Stomach smooth muscle (tissue), 2 donors: Measurements from ENCODE around the gene SPAG9.
"Not testable (repeated sequence)": the region's sequence is repeated elsewhere in the genome, so short reads cannot be mapped to it uniquely, and the experiment has no call there.

Experiments
- H3K27ac ChIP-seq: one replicate; pipeline ENCODE4 v1.7.0; 2013; ENCODE audit warnings: mild to moderate bottlenecking, low read length, inconsistent platforms
- H3K27me3 ChIP-seq, 2 donors: one replicate each; pipeline ENCODE4 v1.7.0; 2013; ENCODE audit warnings: low read length in 2 of 2; ENCODE audit not compliant: insufficient read depth in 2 of 2, control insufficient read depth in 1 of 2
- H3K36me3 ChIP-seq, 2 donors: one replicate each; pipeline ENCODE4 v1.7.0; 2013; ENCODE audit warnings: low read length in 2 of 2; ENCODE audit not compliant: control insufficient read depth in 2 of 2, insufficient read depth in 2 of 2
- H3K4me1 ChIP-seq: one replicate; pipeline ENCODE4 v1.7.0; 2013; ENCODE audit warnings: low read length; ENCODE audit not compliant: control insufficient read depth, insufficient read depth
- H3K4me3 ChIP-seq, 2 donors: one replicate each; pipeline ENCODE4 v1.7.0; 2013; ENCODE audit warnings: low read length in 2 of 2
- H3K9ac ChIP-seq, 2 donors: one replicate each; pipeline ENCODE4 v1.7.0; 2013; ENCODE audit warnings: low read length in 2 of 2, mild to moderate bottlenecking in 1 of 2
- H3K9me3 ChIP-seq, 2 donors: one replicate each; pipeline ENCODE4 v1.7.0; 2013; ENCODE audit warnings: low read length in 2 of 2; ENCODE audit not compliant: control insufficient read depth in 2 of 2
- donor health status: healthy.
- donor health status: Pancreatic carcinoma.

The SPAG9 gene

GRCh38 chr17:51112303-51113222 is 8.1 kb downstream of the SPAG9 start:
- not testable (repeated sequence) for H3K4me3 ChIP-seq, H3K27ac ChIP-seq, H3K27me3 ChIP-seq, H3K36me3 ChIP-seq, H3K9me3 ChIP-seq, H3K9ac ChIP-seq, H3K4me1 ChIP-seq

DNA sequence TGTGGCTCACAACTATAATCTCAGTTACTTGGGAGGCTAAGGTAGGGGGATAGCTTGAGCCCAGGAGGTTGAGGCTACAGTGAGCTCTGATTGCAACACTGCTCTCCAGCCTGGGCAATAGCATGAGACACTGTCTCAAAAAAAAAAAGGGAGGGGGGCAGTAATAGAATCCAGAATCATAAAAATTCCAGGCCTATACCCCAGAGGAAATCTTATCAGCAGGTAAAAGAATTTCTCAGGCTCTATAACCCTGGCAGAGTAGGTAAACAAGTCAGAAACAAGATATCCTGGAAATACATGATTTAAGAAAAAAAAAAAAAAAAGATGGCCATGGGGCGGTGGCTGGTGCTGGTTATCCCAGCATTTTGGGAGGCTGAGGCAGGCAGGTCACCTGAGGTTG is 12.9 kb downstream of the SPAG9 start:
- H3K27me3 ChIP-seq: no peaks in the 10 kb centered on the region
- no peak overlapping the region for H3K9ac ChIP-seq
- H3K9me3 ChIP-seq: no peaks in the 10 kb centered on the region
- no peak overlapping the region for H3K4me3 ChIP-seq
- peaks cover 5% of the 10 kb centered on the region for H3K4me1 ChIP-seq
- no peak overlapping the region for H3K27ac ChIP-seq
- H3K36me3 ChIP-seq: no peaks in the 10 kb centered on the region

DNA sequence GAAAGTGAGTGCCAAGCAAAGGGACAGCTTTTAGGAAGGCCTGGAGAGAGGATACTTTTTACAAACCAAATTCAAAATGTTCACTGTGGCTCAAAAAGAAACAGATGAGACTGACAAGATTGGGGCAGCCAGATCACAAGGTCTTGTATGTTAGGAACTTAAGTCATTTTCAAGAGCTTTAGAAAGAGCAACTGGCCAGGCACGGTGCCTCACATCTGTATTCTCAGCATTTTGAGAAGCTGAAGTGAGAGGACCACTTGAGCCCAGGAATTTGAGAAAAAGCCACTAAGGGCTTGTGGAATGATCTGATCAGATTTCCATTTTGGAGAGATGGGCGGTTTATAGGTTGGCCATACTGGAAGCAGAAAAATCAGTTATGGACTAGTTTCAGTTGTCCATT is 17.2 kb downstream of the SPAG9 start:
- Histone ChIP-seq H3K9me3 (no peaks in the 10 kb centered on the region), H3K36me3 (no peaks in the 10 kb centered on the region), H3K9ac (no peak overlapping the region), H3K4me1 (peaks cover 5% of the 10 kb centered on the region), H3K27ac (no peak overlapping the region), H3K4me3 (no peak overlapping the region), H3K27me3 (no peaks in the 10 kb centered on the region)

DNA sequence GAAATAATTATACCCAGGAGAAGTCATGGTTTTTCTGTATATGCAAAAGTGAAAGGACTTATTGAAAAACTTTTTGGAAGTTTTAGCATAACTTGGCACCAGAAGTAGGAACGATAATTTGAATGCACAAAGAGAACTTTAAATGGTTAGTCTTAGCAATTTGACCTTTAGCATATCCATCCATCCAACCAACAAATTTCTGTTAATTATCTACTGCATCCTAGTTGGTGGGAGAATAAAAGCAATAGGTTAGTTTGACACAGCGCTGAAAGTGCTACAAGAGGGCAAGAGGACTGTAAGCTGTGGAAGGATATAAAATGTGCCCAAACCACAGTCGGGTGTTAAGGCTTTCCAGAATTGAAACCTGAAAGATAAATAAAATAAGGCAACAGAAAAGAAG is 17.6 kb downstream of the SPAG9 start:
- Histone ChIP-seq H3K9ac (no peak overlapping the region), H3K36me3 (no peaks in the 10 kb centered on the region), H3K4me3 (no peak overlapping the region), H3K27me3 (no peaks in the 10 kb centered on the region), H3K9me3 (no peaks in the 10 kb centered on the region), H3K27ac (no peak overlapping the region), H3K4me1 (peaks cover 5% of the 10 kb centered on the region)

DNA sequence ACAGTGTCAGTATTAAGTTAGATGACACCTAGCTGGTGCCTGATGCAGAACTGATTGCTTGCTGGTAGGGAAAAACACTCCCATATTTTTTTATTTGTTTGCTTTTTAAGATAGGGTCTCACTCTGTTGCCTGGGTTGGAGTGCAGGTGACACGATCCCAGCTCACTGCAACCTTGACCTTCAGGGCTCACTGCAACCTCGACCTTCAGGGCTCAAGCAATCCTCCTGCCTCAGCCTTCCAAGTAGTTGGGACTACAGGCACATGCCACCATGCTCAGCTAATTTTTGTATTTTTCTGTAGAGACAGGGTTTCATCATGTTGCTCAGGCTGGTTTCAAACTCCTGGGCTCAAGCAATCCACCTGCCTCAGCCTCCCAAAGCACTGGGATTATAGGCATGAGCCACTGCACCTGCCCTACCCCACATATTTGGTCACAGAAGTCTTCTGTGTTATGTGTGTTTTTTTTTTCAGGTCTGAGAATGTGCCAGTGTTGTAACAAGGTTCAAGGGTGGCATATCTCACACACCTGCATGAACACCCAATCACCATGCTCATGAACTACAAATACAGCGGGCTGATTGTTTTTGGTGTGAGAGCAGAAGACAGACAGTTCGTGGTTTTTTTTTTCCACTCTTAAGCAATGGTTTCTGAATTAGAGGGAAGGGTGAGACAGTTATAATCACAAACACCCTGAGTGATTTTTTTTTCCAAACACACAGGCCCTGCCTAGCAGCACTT is 22.8 kb downstream of the SPAG9 start:
- Histone ChIP-seq H3K4me3 (no peak overlapping the region), H3K36me3 (no peaks in the 10 kb centered on the region), H3K9ac (no peak overlapping the region), H3K4me1 (peaks cover 5% of the 10 kb centered on the region), H3K27ac (no peak overlapping the region), H3K27me3 (no peaks in the 10 kb centered on the region), H3K9me3 (no peaks in the 10 kb centered on the region)

DNA sequence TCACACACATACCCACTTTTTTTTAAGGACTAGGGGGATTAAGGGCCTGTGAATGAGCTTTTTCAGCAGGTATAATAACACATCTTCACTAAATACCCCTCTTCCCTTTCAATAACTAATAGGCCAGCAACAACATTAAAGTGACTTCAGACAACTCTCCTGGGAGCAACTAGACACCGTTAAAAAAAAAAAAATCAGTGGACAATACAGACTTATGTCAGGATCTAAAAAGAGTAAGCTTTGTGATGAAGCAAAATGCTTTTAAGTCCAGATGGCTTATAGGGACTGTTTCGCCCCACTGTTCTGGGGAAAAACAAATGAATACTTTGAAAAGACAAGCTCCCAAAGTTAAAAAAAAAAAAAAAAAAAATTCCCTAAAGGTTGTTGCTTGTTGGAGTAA is 29.0 kb downstream of the SPAG9 start:
- no peak overlapping the region for H3K9ac ChIP-seq
- no peaks in the 10 kb centered on the region for H3K27me3 ChIP-seq
- peaks cover 0 to 4% of the 10 kb centered on the region in 2 donors for H3K36me3 ChIP-seq
- H3K9me3 ChIP-seq: no peaks in the 10 kb centered on the region
- peaks cover 4% of the 10 kb centered on the region for H3K4me1 ChIP-seq
- no peak overlapping the region for H3K27ac ChIP-seq
- no peak overlapping the region for H3K4me3 ChIP-seq

DNA sequence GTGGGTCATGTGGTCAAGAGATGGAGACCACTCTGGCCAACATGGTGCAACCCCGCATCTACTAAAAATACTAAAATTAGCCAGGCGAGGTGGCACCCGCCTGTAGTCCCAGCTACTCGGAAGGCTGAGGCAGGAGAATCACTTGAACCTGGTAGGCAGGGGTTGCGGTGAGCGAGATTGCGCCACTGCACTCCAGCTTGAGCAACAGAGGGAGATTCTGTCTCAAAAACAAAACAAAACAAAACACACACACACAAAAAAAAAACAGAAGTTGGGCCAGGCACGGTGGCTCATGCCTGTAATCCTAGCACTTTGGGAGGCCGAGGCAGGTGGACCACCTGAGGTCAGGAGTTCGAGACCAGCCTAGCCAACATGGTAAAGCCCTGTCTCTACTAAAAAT is 31.8 kb downstream of the SPAG9 start:
- H3K9ac ChIP-seq, H3K27ac ChIP-seq, H3K4me3 ChIP-seq, H3K9me3 ChIP-seq, H3K4me1 ChIP-seq, H3K27me3 ChIP-seq, H3K36me3 ChIP-seq: not testable (repeated sequence)

DNA sequence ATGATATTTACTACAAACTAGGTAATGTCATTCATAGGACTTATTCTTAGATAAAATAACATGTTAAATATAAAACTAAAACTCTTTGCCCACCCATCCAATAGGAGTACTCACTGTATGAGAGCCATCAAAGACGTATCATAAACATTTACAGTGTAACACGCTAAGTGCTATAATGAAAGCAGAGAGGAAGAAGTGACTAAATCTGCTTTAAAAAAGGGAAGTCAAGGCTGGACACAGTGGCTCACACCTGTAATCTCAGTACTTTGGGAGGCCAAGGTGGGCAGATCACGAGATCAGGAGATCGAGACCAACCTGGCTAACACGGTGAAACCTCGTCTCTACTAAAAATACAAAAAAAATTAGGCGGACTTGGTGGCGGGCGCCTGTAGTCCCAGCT is 32.4 kb downstream of the SPAG9 start:
- H3K9ac ChIP-seq: no peak overlapping the region
- no peaks in the 10 kb centered on the region for H3K27me3 ChIP-seq
- H3K4me1 ChIP-seq: no peaks in the 10 kb centered on the region
- H3K27ac ChIP-seq: no peak overlapping the region
- H3K9me3 ChIP-seq: no peaks in the 10 kb centered on the region
- no peak overlapping the region for H3K4me3 ChIP-seq
- H3K36me3 ChIP-seq: peaks cover 0 to 4% of the 10 kb centered on the region in 2 donors

DNA sequence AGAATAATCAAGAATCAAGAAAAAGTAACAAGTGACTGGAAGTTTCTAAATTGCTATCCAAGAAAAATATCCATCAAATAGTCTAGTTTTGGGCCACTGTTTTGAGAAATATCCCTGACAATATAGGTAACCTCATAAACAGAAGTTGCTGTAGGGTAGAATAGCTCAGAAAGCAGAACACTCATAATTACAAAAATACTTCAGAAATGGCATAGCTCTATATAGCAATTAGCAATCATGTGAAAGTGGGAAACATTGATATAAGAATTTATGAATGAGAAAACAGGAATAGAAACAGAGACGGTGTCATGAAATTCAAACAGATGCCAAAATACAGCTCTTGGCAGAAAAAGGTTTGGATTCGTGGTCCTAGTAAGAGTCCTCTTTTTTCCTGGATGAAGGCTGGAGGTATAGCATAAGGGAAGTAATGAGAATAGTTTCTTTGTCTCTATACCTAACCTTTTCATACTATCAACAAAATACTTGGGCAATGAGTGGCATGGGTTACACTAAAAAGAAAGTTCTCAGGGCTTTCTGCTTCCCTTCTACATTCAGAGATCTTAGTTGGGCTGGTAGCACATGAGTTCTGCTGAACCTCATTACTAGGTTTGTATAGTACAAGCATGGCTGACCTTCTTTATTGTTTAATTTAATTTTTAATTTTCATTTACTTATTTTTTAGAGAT is 33.5 kb downstream of the SPAG9 start:
- Histone ChIP-seq H3K36me3 (peaks cover 0 to 4% of the 10 kb centered on the region in 2 donors), H3K4me1 (no peaks in the 10 kb centered on the region), H3K9me3 (no peaks in the 10 kb centered on the region), H3K9ac (no peak overlapping the region), H3K27me3 (no peaks in the 10 kb centered on the region), H3K4me3 (no peak overlapping the region), H3K27ac (no peak overlapping the region)

DNA sequence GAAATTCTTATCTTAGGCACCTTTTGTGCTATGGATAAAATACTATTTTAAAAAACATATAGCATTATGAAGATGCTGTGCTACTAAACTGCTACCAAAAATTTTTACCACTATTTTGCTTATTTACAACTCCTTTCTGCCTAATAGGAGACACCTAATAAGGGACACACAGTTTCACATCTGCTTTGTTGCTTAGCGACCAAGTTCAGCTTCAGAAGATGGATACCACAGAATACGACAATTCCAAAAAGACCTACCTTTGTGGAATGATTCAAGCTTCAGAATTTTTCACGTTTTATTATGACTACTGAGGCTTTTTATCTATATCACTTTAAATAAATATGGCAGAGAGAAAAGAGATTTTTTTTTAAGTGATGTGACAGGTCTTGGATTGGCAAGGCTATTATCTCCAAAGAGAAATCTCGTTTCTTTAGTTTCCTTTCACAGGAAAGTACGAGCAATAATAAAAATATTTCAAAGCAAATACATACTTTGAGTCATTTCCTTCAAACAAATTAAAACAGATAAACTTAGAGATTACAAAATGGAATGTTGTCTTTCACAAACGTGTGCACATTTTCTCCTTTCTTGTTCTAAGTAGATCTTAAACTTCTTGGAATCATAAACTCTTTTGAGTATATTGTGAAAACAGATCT is 35.4 kb downstream of the SPAG9 start:
- Histone ChIP-seq H3K27me3 (no peaks in the 10 kb centered on the region), H3K9ac (no peak overlapping the region), H3K27ac (no peak overlapping the region), H3K9me3 (no peaks in the 10 kb centered on the region), H3K36me3 (no peaks in the 10 kb centered on the region), H3K4me3 (no peak overlapping the region), H3K4me1 (no peaks in the 10 kb centered on the region)
